NCI-H1417 treated with DMSO at 0.1 percent for 48 hours (cell line): Measurements from ENCODE around the gene CCDC69.

Source experiments
- DNase-seq: peaks from one replicate; lab custom pipeline; 2025; lab: John Stamatoyannopoulos, UW

CCDC69 gene

DNA sequence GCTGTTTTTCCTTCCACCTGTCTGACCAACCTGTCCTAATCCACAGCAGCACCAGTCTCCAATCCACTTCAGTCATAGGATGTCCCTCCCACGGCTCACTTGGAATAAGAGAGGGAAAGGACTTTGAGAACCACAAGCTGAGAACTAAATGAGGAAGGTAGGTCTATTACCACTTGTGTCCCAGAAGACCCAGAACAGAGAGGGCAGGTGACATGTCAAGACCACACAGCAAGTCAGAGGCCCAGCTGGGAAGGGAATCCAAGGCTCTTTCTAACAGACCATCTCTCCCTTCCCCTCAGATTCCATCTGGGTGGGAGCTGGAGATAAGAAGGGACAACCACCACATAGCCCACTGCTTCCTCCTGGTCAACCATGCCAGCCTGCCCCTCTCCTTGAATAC, 81.0 kb downstream of the CCDC69 start:
- no peak for DNase-seq

DNA sequence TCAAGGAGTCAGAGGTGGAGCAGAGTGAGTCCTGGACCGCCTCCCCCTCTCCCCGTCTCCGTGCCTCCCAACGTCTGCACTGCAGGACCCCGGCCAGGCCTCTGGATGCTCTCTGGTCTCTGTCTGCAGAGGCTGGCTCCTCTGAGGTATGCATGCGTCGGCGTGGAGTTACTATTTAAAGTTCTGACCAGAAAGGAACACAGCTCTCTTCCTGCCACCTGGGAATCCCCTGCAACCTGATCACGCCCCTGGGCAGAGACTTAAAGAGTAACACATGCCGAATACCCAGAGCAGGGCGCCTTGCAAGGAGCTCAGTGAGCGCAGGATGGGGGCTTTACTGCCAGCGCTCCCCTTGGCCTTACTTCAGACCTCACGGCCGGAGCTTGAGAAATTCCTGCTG, 82.4 kb downstream of the CCDC69 start:
- DNase-seq = no peak

DNA sequence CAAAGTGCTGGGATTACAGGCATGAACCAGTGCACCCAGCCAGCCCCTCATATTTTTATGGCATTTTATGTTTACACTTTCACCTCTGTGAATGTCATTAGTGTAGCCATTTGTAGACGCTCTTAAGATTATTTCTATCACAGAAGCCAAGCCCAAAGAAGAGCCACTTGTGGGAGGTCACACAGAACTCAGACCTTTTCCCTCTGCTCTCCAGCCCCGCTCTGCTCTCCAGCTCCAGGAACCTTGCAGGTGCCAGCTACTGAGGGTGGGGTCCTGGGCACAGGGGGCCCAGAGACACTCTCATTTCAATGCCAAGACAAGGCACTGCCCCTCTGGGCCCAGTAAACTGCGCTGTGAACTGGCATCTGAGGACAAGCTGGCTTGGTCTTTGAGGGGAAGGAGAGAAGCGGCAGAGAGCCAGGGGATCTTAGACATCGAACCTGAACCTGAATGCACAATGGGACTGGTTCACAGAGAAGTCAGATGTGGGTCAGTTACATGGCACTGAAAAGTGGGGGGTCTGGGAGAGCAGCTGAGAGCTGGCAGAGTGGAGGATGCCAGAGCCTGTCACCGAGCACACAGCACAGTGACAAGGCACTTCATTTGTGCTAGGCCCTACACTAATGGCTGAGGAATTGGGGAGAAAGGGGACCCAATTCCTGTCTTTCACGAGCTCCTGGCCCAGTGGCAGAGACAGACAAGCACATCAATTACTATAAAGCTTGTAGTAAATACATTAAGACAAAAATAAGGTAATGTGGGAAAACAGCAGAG, 83.0 kb downstream of the CCDC69 start:
- no peak for DNase-seq

DNA sequence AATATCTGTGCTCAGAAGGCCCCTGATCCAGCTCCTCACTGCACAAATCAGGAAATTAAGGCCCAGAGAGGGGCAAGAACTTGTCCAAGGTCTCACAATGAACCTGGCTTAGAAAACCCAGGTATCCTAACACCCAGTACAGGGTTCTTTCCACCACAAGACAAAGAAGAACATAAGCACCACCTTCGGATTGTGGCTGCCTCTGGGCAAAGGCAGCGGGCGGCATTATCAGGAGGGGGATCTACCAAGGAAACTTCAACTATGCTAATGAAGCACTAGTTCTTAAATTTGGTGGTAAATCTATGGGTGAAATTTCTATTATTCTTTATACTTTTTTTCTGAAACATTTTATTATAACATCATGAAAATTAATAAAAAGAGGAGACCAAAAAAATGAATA, 84.2 kb downstream of the CCDC69 start:
- DNase-seq = no peak

DNA sequence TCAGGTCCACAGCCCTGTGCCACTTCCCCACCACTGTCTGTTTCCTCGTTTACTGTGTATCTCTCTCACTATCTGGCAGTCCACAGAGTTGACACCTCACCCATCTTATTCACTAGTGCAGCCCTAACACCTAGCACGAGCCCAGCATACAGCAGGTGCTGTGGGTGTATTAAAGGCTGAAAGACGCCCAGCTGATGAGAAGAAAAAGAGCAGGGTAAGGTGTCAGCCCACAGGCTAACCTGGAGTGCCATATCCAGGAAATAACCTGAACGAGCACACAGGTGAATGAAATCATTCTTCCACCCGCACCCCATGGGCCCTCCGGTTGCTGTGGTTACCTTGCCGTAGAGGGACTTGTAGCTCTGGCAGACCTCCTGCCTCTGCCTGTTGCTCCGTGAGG, 84.9 kb downstream of the CCDC69 start:
- DNase-seq = no peak

DNA sequence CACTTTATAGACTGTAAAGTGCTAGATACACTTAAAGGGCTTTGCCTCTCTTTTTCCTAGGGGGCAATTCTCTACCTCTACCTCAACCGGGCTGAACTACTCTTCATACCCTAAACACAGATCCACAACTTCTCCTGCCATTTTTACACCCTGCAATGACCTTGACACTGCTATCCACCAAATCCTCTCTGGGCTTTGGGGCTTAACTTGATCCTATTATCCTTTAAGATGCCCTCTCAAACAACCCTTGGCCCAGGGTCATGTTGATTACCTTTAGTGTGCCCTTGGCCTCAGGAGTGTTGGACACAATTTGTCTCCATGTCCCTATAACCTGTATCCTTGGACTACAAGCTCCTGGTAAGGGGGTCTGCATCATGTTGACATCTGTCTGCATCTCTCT, 85.8 kb downstream of the CCDC69 start:
- DNase-seq = no peak

DNA sequence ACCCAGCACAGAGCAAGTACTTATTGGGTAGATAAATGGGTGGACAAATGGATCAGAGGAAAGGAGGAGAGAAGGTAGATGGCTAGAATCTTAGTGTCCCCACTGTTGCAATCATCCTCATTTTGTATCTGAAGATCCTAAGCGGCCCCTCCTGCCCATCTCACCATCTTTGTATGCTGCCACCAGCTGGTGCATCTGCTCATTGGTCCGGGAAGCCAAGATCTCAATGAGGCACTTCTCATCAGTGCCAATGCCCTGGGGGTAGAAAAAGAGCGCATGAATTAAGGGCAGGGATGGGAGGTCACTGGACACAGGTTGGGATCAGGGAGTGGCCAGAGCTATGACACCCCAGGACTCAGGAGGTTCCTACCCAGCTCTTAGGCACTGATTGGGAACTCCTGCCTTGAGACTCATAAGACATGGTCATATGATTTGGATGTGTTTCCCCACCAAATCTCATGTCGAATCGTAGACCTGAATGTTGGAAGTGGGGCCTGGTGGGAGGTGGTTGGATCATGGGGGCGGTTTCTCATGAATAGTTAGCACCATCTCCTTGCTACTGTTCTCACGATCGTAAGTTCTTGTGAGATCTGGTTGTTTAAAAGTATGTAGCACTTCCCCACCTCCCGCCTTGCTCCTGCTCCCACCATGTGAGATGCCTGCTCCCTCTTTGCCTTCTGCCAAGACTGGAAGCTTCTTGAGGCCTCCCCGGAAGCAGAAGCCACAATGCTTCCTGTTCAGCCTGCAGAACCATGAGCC, 86.6 kb downstream of the CCDC69 start:
- DNase-seq = no peak

DNA sequence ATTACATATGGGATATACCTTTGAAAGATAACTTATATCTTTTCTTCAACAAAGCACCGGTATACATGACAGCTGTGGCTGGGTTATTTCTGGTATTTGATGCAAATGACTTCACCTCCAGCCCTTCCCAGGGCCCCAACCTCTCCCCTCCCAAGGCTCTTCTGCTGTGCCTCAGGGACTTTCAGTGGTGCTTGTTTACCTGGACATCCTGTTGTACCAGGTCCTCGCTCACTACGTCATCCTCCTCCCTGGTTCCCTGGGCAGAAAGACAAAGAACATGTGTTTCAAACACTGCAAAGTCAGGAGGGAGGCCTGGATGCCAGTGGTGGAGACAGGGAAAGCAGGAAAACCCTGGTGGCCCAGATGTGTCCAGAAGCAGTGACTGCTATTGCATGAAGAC, 89.7 kb downstream of the CCDC69 start:
- no peak for DNase-seq

DNA sequence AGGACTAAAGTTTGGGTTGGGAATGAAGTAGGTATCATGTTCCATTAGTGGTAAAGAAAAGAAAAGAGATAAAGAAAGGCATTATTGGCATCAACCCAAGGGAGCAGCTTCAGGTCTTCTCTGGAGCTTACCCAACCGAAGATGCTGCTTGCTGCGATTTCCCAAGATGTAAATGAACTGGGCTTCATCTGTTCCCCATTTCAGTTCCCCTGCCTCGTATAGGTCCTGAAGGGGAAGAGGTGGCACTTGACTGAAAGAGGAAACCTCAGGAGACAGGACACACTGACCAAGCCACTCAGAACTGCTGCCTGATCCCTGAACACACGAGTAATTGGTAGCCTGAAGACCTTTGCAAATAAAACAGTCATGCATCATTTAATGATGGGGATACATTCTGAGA, 90.9 kb downstream of the CCDC69 start:
- no peak for DNase-seq
